ENCODE results near the gene XXYLT1.

GRCh38 chr3:195064300-195064931 is 206.5 kb downstream of the XXYLT1 start:
- TF ChIP-seq YY1 (IDR thresholded peaks at IDR 0.05; ENCODE audit: insufficient read depth, insufficient read length) (no peak), ZNF274 (IDR thresholded peaks at IDR 0.05; ENCODE audit: low read depth, low read length) (no peak), SUZ12 (IDR thresholded peaks at IDR 0.05; ENCODE audit: extremely low read depth, insufficient read depth, insufficient read length) (no peak)
